Measurements from ENCODE around the gene CRACR2A.

The CRACR2A gene

DNA sequence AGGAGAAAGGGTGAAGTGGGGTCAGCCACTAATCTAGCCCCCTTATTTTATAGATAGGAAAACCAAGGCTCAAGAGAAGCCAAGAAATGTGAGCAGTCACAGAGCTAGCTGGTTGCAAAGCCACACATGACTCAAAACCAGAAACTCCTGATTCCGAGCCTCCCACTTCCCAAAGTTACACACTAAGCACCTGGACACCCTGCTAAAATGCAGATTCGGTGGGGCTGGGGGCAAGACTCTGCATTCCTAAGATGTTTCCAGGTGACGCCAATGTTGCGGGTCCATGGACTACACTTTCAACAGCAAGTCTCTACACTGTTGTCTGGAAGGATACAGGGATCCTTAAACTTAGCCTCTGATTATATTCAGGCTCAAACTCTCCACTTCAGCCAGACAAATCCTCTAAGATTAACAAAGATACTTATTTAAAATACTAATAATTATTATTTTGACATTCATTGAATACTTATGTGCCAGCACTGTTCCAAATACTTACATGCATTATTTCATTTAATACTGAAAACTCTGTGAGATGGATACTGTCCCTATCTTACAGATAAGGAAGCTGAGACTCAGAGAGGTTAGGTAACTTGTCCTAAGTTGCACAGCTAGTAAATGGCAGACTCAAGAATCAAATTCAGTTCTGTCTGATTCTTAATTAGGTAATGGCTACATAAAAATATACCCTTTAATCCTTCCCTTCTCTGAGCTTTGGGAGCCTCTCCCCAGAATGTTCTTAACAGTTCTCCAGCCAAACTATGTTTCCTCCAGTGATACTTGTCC is 81.4 kb downstream of the CRACR2A start:
- TF ChIP-seq NFRKB (IDR thresholded peaks at IDR 0.05), result no peak
- no peak for TF ChIP-seq ARNT (IDR thresholded peaks at IDR 0.05)
- TF ChIP-seq CTBP1 (IDR thresholded peaks at IDR 0.05; ENCODE audit: borderline replicate concordance), result no peak
- no peak for TF ChIP-seq FOXK2 (IDR thresholded peaks at IDR 0.05)
- no peak for TF ChIP-seq SUZ12 (IDR thresholded peaks at IDR 0.05)
- TF ChIP-seq L3MBTL2 (conservative IDR thresholded peaks at IDR 0.05), result no peak
- no peak for TF ChIP-seq FOXM1 (IDR thresholded peaks at IDR 0.05; ENCODE audit: borderline replicate concordance)
- TF ChIP-seq, protein P1, sequence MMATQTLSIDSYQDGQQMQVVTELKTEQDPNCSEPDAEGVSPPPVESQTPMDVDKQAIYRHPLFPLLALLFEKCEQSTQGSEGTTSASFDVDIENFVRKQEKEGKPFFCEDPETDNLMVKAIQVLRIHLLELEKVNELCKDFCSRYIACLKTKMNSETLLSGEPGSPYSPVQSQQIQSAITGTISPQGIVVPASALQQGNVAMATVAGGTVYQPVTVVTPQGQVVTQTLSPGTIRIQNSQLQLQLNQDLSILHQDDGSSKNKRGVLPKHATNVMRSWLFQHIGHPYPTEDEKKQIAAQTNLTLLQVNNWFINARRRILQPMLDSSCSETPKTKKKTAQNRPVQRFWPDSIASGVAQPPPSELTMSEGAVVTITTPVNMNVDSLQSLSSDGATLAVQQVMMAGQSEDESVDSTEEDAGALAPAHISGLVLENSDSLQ (IDR thresholded peaks at IDR 0.05), result no peak
- TF ChIP-seq ELF4 (IDR thresholded peaks at IDR 0.05), result no peak
- no peak for TF ChIP-seq HDGF (IDR thresholded peaks at IDR 0.05; ENCODE audit: borderline replicate concordance)
- TF ChIP-seq FOXA1 (IDR thresholded peaks at IDR 0.05), result no peak
- no peak for TF ChIP-seq TARDBP (IDR thresholded peaks at IDR 0.05)
- TF ChIP-seq LEF1 (IDR thresholded peaks at IDR 0.05; ENCODE audit: borderline replicate concordance), result no peak
- no peak for TF ChIP-seq BHLHE40 (IDR thresholded peaks at IDR 0.05; ENCODE audit: borderline replicate concordance)
- POLR2A ChIA-PET, result no interaction called here
- DNase-seq (ENCODE audit: extremely low spot score), result no peak
- CTCF ChIA-PET, result no interaction called here

- DNase-seq (ENCODE audit: extremely low spot score), result no peak
- CTCF ChIA-PET, result no interaction called here
- TF ChIP-seq SP1 (IDR thresholded peaks at IDR 0.05), result no peak
- no peak for TF ChIP-seq FOXA1 (IDR thresholded peaks at IDR 0.05)
- TF ChIP-seq ARNT (IDR thresholded peaks at IDR 0.05), result no peak
- TF ChIP-seq, protein P1 (IDR thresholded peaks at IDR 0.05), result no peak
- TF ChIP-seq NFRKB (IDR thresholded peaks at IDR 0.05), result no peak
- no peak for TF ChIP-seq ELF4 (IDR thresholded peaks at IDR 0.05)
- no peak for TF ChIP-seq FOXK2 (IDR thresholded peaks at IDR 0.05)
- TF ChIP-seq L3MBTL2 (conservative IDR thresholded peaks at IDR 0.05), result no peak
- no peak for TF ChIP-seq SUZ12 (IDR thresholded peaks at IDR 0.05)
- TF ChIP-seq BHLHE40 (IDR thresholded peaks at IDR 0.05; ENCODE audit: borderline replicate concordance), result no peak
- no peak for TF ChIP-seq CTBP1 (IDR thresholded peaks at IDR 0.05; ENCODE audit: borderline replicate concordance)
- POLR2A ChIA-PET, result no interaction called here
Measured at GRCh38 chr12:3670083-3670620, 82.8 kb downstream of the CRACR2A start.

DNA sequence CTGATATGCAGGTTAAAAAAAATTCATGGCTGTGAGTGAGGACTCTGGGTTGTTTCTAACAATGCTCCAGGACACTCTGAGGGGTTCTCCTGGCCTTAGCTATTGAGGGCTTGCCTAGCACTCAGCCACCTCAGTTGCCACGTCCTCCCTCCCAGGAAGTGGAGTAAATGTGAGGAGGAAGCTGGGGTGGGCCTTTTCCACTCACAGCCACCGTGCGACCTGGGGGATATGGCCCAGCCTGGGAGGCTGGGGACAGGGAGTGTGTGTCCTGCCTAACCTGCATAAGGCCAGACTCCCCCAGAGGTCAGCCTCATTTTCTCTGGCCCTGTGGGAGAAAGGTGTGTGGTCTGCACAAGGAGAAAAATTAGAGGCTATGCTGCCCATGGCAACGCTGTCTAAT is 83.3 kb downstream of the CRACR2A start:
- TF ChIP-seq ARNT (IDR thresholded peaks at IDR 0.05) (no peak), ZNF384 (IDR thresholded peaks at IDR 0.05) (no peak), SUZ12 (IDR thresholded peaks at IDR 0.05) (no peak), HDGF (IDR thresholded peaks at IDR 0.05; ENCODE audit: borderline replicate concordance) (no peak), TARDBP (IDR thresholded peaks at IDR 0.05) (no peak), NFRKB (IDR thresholded peaks at IDR 0.05) (no peak), LEF1 (IDR thresholded peaks at IDR 0.05; ENCODE audit: borderline replicate concordance) (no peak)
- DNase-seq (ENCODE audit: extremely low spot score), result no peak
- CTCF ChIA-PET, result no interaction called here
- POLR2A ChIA-PET, result no interaction called here

- POLR2A ChIA-PET, result no interaction called here
- CTCF ChIA-PET, result no interaction called here
- TF ChIP-seq SP1 (IDR thresholded peaks at IDR 0.05) (no peak), FOXA1 (IDR thresholded peaks at IDR 0.05) (no peak), SUZ12 (IDR thresholded peaks at IDR 0.05) (no peak), L3MBTL2 (conservative IDR thresholded peaks at IDR 0.05) (no peak), HDGF (IDR thresholded peaks at IDR 0.05; ENCODE audit: borderline replicate concordance) (no peak), ELF4 (IDR thresholded peaks at IDR 0.05) (no peak), CTBP1 (IDR thresholded peaks at IDR 0.05; ENCODE audit: borderline replicate concordance) (no peak), ZNF384 (IDR thresholded peaks at IDR 0.05) (no peak), FOXM1 (IDR thresholded peaks at IDR 0.05; ENCODE audit: borderline replicate concordance) (no peak), BHLHE40 (IDR thresholded peaks at IDR 0.05; ENCODE audit: borderline replicate concordance) (no peak), TARDBP (IDR thresholded peaks at IDR 0.05) (no peak), ARNT (IDR thresholded peaks at IDR 0.05) (no peak), LEF1 (IDR thresholded peaks at IDR 0.05; ENCODE audit: borderline replicate concordance) (no peak), NFRKB (IDR thresholded peaks at IDR 0.05) (no peak), FOXK2 (IDR thresholded peaks at IDR 0.05) (no peak)
- TF ChIP-seq, protein P1 (IDR thresholded peaks at IDR 0.05), result no peak
- DNase-seq (ENCODE audit: extremely low spot score), result no peak
Measured at GRCh38 chr12:3668479-3669165, 84.3 kb downstream of the CRACR2A start.

DNA sequence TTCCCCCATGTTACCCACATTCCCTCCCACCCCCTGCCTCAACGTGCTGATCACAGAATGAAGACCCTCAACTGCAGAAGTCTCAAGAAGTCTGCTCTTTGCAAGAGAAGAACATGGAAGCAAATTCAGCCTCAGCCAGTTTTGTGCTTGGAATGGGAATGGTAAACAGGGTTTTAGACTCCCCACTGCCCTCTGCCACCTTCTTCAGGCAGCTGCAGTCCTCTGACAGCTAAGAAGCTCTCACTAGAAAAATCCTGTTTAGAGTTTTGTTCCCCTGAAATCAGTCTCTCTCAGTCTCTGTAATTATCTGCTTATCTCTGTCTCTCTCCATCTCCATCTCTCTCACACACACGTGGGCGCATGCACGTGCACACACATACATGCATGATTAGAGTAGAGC is 85.4 kb downstream of the CRACR2A start:
- ChIA-PET CTCF (no interaction called here), POLR2A (no interaction called here)
- TF ChIP-seq L3MBTL2 (conservative IDR thresholded peaks at IDR 0.05), result no peak
- TF ChIP-seq HDGF (IDR thresholded peaks at IDR 0.05; ENCODE audit: borderline replicate concordance), result no peak
- no peak for TF ChIP-seq NFRKB (IDR thresholded peaks at IDR 0.05)
- TF ChIP-seq TARDBP (IDR thresholded peaks at IDR 0.05), result no peak
- no peak for TF ChIP-seq ELF4 (IDR thresholded peaks at IDR 0.05)
- DNase-seq (ENCODE audit: extremely low spot score), result no peak

GRCh38 chr12:3666441-3666840 is 86.5 kb downstream of the CRACR2A start:
- no peak for DNase-seq (ENCODE audit: extremely low spot score)
- TF ChIP-seq ARNT (IDR thresholded peaks at IDR 0.05) (no peak), FOXM1 (IDR thresholded peaks at IDR 0.05; ENCODE audit: borderline replicate concordance) (no peak), LEF1 (IDR thresholded peaks at IDR 0.05; ENCODE audit: borderline replicate concordance) (no peak), TARDBP (IDR thresholded peaks at IDR 0.05) (no peak), CTBP1 (IDR thresholded peaks at IDR 0.05; ENCODE audit: borderline replicate concordance) (no peak), SP1 (IDR thresholded peaks at IDR 0.05) (no peak), HDGF (IDR thresholded peaks at IDR 0.05; ENCODE audit: borderline replicate concordance) (no peak), NFRKB (IDR thresholded peaks at IDR 0.05) (no peak), ZNF384 (IDR thresholded peaks at IDR 0.05) (no peak), FOXK2 (IDR thresholded peaks at IDR 0.05) (no peak), L3MBTL2 (conservative IDR thresholded peaks at IDR 0.05) (no peak), ELF4 (IDR thresholded peaks at IDR 0.05) (no peak), FOXA1 (IDR thresholded peaks at IDR 0.05) (no peak), SUZ12 (IDR thresholded peaks at IDR 0.05) (no peak), BHLHE40 (IDR thresholded peaks at IDR 0.05; ENCODE audit: borderline replicate concordance) (no peak)
- TF ChIP-seq, protein P1 (IDR thresholded peaks at IDR 0.05), result no peak
- ChIA-PET POLR2A (no interaction called here), CTCF (no interaction called here)

Data from HEK293T (cell line).